Activated naive CD8-positive, alpha-beta T cell treated with anti-CD3 and anti-CD28 coated beads, Interleukin-2, amount 10 ng/mL, durations not matched to agents 7 days and 5 days (primary cell): Measurements from ENCODE around the gene FGGY. TPM values are rescaled to one million over a fixed set of nuclear protein-coding genes. Genes with fewer than 3 reads are reported as not detected.

Experiments used
- ATAC-seq: fragments of 150-1000 bp; cut with Tn5 transposase; one replicate; pipeline ENCODE4 v1.10.0; 2021; ENCODE audit warnings: low read depth, moderate library complexity
- POLR2A ChIA-PET: fragments of 350-600 bp; sonication (Branson Sonifier 250); formaldehyde crosslinking; loops from one replicate; lab custom pipeline; 2021; ENCODE audit warnings: antibody characterized with exemption; lab: Charles Lee
- DNase-seq: peaks from one replicate; pipeline ENCODE4 v3.0.0; 2021
- H3K27ac Mint-ChIP-seq: one replicate; pipeline ENCODE4 v1.8.0; 2022; ENCODE audit warnings: mild to moderate bottlenecking, mixed read lengths
- H3K27me3 Mint-ChIP-seq: one replicate; pipeline ENCODE4 v1.8.0; 2022; ENCODE audit warnings: mild to moderate bottlenecking, moderate library complexity, mixed read lengths
- H3K36me3 Mint-ChIP-seq: one replicate; pipeline ENCODE4 v1.8.0; 2021; ENCODE audit warnings: mild to moderate bottlenecking, mixed read lengths
- H3K4me1 Mint-ChIP-seq: one replicate; pipeline ENCODE4 v1.8.0; 2021; ENCODE audit warnings: mixed read lengths
- H3K4me3 Mint-ChIP-seq: one replicate; pipeline ENCODE4 v1.8.0; 2022; ENCODE audit warnings: mild to moderate bottlenecking, moderate library complexity, mixed read lengths
- H3K9me3 Mint-ChIP-seq: one replicate; pipeline ENCODE4 v1.8.0; 2021; ENCODE audit warnings: mixed read lengths
- total RNA-seq, 2 experiments: library from RNA; stranded (reverse); gene quantifications; one replicate each; pipeline ENCODE4 v1.2.3, GENCODE V29; 2021

The FGGY gene
- total RNA-seq, 2 experiments from 2014 or later, result 10.1 to 11.7 TPM

DNA sequence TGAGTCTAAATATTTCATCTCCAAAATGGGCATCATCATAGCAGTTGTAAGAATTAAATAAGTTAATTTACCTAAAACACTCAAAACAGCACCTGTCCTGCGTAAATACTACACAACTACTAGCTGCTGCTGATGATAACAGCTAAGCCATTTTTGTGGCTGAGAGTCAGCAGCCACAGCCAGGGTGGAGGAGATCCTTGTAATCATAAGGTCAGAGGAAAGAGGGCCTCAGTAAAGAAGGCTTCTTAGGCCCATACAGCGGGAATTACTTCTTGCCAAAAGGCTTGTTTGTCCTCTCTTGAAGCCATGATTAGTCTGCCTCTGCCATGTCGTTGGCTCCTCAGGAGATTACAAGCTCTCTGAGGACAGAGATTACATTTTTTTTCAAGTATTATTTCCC is 245.0 kb downstream of the FGGY start:
- DNase-seq (no peak), ATAC-seq (no peak)
- POLR2A ChIA-PET, result no interaction called here
- no peak overlapping the region for H3K4me3 Mint-ChIP-seq
- peaks cover 1% of the 10 kb centered on the region for H3K36me3 Mint-ChIP-seq
- no peak overlapping the region for H3K27ac Mint-ChIP-seq
- H3K9me3 Mint-ChIP-seq, result peaks cover 2% of the 10 kb centered on the region
- H3K27me3 Mint-ChIP-seq, result no peaks in the 10 kb centered on the region
- H3K4me1 Mint-ChIP-seq, result peaks cover 10% of the 10 kb centered on the region

DNA sequence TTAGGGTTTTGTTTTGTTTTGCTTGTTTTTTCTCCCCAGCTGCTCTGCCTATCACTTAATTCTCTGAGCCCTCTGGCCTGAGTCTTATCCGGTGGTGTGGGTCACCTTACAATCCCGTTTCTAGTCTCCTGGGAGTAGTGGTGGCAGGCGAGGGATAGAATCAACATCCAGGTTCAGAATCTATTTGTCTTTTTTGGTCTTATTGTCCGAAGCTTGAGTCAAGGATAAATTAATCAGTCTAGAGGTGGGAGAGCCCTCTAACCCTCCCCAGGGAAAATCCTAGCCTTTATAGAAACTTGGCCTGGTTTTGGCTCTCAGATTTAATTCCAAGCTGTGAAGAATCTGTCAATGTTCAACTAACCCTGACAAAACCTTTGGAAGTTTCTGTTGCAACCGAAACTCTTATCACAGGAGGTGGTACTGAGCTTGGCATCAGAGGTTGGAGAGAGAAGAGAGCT is 246.3 kb downstream of the FGGY start:
- no peak overlapping the region for H3K27ac Mint-ChIP-seq
- POLR2A ChIA-PET, result no interaction called here
- DNase-seq (no peak), ATAC-seq (no peak)
- H3K9me3 Mint-ChIP-seq, result no peaks in the 10 kb centered on the region
- peaks cover 10% of the 10 kb centered on the region for H3K4me1 Mint-ChIP-seq
- peaks cover 1% of the 10 kb centered on the region for H3K36me3 Mint-ChIP-seq
- no peak overlapping the region for H3K4me3 Mint-ChIP-seq
- H3K27me3 Mint-ChIP-seq, result no peaks in the 10 kb centered on the region

DNA sequence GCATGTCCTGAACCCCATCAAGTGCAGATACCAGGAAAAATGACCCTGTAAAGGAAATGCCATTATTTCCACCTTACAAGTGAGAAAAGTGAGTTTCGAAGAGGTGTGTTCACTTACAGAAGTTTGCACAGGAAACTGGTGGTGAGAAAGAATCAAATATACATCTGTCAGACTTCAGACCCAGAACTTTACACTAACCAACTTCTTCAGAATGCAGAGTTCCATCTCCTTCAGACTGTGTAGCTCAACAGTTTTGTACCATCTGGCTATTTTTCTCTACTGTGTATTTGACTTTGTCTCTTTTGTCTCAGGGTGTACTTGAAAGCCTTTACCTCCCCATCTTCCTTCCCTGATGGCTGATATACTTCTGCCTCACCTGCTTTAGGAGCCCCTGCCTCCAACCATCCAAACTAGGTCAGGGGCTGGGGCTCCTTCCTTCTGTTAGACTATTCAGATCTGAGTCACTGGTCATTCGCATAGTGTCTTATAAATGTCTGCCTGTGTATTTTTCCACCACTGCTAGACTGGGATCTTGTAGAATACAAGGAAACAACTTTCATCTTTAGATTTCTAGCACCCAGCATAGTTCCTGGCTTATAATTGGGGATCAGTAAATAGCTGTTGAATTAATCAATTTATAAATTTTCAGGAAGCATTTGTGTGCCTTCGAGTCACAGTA is 247.9 kb downstream of the FGGY start:
- Mint-ChIP-seq H3K9me3 (no peaks in the 10 kb centered on the region), H3K4me1 (peaks cover 10% of the 10 kb centered on the region), H3K27ac (no peak overlapping the region), H3K4me3 (no peak overlapping the region), H3K27me3 (no peaks in the 10 kb centered on the region), H3K36me3 (peaks cover 1% of the 10 kb centered on the region)
- POLR2A ChIA-PET, result no interaction called here
- ATAC-seq, result no peak
- DNase-seq, result no peak

DNA sequence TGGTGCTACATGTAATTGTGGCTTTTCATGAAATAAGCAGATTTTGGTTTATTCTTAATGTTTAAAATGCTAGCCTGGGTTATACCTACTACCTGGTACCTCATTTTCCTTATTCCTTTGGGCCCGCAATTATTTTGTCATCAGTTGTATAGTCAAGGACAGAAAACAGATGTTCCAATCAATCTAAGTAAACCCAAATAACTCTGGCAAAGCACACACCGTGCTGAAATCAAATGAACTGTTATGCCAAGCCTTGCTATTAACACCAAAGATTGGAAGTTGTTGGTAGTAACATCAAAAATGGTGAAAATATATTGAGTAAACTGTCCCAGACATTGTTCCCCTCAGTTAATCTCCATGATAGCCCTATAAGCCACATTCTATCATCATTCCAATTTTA is 248.9 kb downstream of the FGGY start:
- DNase-seq (no peak), ATAC-seq (no peak)
- Mint-ChIP-seq H3K4me3 (no peak overlapping the region), H3K36me3 (peaks cover 3% of the 10 kb centered on the region), H3K27ac (no peak overlapping the region), H3K4me1 (peaks cover 10% of the 10 kb centered on the region), H3K27me3 (no peaks in the 10 kb centered on the region), H3K9me3 (no peaks in the 10 kb centered on the region)
- POLR2A ChIA-PET, result no interaction called here

DNA sequence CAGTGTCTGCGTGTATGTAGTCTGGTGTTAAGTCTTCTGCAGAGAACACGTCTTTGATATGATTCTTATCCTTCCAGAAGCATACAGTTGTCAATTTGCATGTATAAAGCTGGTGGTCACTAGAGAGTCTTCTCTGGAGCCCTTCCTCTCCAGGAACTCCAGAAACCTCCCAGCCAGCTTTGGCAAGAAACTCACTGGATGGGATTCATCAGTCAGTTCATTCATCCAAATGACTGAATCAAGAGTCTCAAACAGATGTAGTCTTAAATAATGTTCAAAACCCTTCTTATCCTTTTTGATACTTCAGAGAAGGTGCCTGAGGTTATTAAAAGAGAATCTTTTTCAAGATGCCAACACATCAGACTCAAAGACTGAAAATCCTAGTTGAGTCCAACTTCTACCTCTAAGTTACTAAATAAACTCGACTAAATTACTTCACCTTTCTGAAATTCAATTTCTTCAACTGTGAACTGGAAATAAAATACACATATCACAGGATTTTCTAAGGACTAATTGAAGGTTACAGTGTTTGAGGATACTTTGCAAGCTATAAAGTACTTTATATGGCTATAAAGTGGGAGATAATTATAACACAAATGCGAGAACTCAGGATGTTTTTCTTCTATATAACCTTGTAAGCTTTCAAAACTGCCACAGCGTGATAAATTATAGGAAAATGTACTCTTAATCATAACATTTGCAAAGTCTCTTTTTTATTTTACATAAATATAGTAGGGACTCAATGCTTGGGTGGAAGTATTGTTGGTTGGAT is 252.4 kb downstream of the FGGY start:
- Mint-ChIP-seq H3K9me3 (no peaks in the 10 kb centered on the region), H3K4me1 (peaks cover 7% of the 10 kb centered on the region), H3K27me3 (no peaks in the 10 kb centered on the region), H3K4me3 (no peak overlapping the region), H3K36me3 (peaks cover 2% of the 10 kb centered on the region), H3K27ac (no peak overlapping the region)
- DNase-seq (no peak), ATAC-seq (no peak)
- POLR2A ChIA-PET, result no interaction called here

DNA sequence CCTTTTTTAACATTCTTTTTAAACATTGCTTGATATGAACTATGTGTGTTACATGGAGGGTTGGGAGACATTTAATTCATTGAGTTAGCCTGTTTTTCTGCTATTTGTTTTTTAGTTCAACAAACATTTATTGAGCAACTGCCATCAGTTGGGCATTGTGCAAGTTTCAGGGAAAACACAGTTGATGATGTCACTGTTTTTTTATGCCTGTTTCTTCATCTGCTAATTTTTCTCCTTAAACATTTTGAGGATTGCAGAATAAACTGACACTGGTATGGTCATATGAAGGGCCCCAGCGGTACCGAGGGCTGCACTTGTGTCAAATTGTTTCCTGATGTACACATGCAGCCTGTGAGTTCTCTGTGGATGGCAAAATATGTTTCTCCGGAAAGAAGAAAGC is 253.0 kb downstream of the FGGY start:
- Mint-ChIP-seq H3K36me3 (peaks cover 2% of the 10 kb centered on the region), H3K4me3 (no peak overlapping the region), H3K9me3 (no peaks in the 10 kb centered on the region), H3K4me1 (peaks cover under 1% of the 10 kb centered on the region), H3K27ac (no peak overlapping the region), H3K27me3 (no peaks in the 10 kb centered on the region)
- POLR2A ChIA-PET, result no interaction called here
- ATAC-seq (no peak), DNase-seq (no peak)

DNA sequence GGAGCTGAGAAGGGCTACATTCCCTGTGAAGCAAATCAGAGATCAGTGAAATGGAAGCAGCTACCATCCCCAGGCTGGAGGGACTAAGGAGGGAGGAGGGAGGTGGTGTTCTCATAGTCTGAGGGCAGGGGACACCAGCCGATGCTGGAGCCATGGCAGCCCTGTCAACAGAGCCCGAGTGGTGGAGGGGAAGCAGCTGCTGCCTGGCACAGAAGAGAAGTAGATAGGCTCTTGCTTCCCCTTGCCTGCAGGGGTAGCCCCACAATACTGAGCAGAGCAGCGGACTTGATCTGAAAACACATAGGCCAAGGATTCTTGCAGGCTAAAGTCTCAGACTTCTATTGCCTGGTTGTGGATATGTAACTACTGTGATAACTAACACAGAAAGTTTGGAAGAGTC is 255.1 kb downstream of the FGGY start:
- H3K4me3 Mint-ChIP-seq, result no peak overlapping the region
- POLR2A ChIA-PET, result no interaction called here
- ATAC-seq, result no peak
- H3K27ac Mint-ChIP-seq, result no peak overlapping the region
- H3K36me3 Mint-ChIP-seq, result peaks cover 9% of the 10 kb centered on the region
- H3K4me1 Mint-ChIP-seq, result no peaks in the 10 kb centered on the region
- H3K9me3 Mint-ChIP-seq, result peaks cover 1% of the 10 kb centered on the region
- no peaks in the 10 kb centered on the region for H3K27me3 Mint-ChIP-seq
- no peak for DNase-seq

DNA sequence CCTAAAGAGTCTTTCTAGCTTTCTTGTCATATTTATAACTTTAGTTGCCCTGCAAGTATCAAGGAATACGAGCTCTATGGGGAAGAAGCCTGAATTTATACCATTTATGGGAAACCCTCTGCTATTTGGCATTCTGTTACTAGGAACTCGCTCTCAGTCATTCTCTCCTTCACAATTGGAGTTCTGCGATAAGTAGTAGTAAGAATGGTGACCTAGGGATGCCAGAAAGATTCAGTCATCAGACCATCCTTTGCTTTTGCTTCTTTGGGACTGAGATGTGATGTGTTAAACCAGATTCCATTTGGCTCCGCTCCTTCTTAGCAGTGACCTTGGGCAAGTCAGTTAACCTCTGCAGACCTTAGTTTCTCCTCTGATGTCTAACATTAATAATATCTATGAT is 256.5 kb downstream of the FGGY start:
- H3K27ac Mint-ChIP-seq, result no peak overlapping the region

DNA sequence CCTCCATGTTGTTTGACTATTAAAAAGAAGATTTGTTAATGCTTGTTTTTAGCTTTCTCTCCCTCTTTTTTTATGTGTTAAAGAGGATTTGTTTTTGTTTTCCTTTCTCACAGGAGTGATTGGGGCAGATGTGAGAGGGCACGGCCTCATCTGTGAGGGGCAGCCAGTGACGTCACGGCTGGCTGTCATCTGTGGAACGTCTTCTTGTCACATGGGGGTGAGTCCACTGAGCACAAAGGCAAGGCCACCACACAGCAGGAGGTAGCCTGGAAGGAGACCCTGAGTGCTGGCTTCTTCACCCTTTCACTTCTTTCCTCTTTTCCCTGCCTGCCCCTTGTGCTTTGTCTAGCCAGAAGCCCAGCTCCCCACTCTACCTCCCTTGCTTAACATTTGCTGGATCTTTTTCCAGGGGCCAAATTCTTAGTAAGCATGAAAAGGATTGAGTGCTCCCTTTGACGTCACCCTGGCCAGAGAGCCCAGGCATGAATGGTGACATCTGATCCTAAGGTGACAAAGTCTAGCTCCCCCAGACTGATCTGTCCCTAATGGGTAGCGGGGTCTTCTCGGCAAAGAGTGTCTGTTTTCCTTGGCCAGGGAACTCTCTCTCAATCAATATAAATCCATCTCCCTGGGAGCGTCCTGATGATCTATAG is 257.2 kb downstream of the FGGY start:
- ATAC-seq (no peak), DNase-seq (no peak)
- H3K36me3 Mint-ChIP-seq, result peaks cover 21% of the 10 kb centered on the region
- no peaks in the 10 kb centered on the region for H3K4me1 Mint-ChIP-seq
- H3K4me3 Mint-ChIP-seq, result no peak overlapping the region
- POLR2A ChIA-PET, result no interaction called here
- peaks cover 11% of the 10 kb centered on the region for H3K9me3 Mint-ChIP-seq
- H3K27ac Mint-ChIP-seq, result no peak overlapping the region
- no peaks in the 10 kb centered on the region for H3K27me3 Mint-ChIP-seq

More for the DNA sequence above, 256.5 kb downstream of the FGGY start:
- Mint-ChIP-seq H3K4me1 (no peaks in the 10 kb centered on the region), H3K27me3 (no peaks in the 10 kb centered on the region), H3K36me3 (peaks cover 19% of the 10 kb centered on the region), H3K9me3 (peaks cover 8% of the 10 kb centered on the region), H3K4me3 (no peak overlapping the region)
- DNase-seq (no peak), ATAC-seq (no peak)
- POLR2A ChIA-PET, result no interaction called here

DNA sequence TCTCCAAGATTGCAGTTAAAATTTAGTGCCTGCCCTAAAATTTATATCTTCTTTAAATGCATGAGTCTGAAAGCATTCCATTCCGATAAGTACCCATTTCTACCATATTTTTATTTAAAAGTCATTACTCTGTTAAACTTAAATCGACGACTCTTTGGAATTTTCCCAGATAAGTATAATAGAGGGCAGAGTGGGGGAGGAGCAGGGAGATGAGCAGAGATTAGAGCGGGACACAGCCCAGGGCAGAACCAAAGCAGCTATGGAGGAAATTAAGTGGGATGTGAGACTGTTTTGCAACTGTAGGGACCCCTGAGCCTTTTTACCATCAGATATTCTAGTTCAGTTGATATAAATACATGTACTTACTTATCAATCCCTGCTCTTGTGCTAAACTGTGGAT is 257.9 kb downstream of the FGGY start:
- H3K4me1 Mint-ChIP-seq, result no peaks in the 10 kb centered on the region
- no peaks in the 10 kb centered on the region for H3K27me3 Mint-ChIP-seq
- no peak for ATAC-seq
- H3K27ac Mint-ChIP-seq, result no peak overlapping the region
- POLR2A ChIA-PET, result no interaction called here
- DNase-seq, result no peak
- H3K36me3 Mint-ChIP-seq, result peaks cover 21% of the 10 kb centered on the region
- peaks cover 11% of the 10 kb centered on the region for H3K9me3 Mint-ChIP-seq
- H3K4me3 Mint-ChIP-seq, result no peak overlapping the region

DNA sequence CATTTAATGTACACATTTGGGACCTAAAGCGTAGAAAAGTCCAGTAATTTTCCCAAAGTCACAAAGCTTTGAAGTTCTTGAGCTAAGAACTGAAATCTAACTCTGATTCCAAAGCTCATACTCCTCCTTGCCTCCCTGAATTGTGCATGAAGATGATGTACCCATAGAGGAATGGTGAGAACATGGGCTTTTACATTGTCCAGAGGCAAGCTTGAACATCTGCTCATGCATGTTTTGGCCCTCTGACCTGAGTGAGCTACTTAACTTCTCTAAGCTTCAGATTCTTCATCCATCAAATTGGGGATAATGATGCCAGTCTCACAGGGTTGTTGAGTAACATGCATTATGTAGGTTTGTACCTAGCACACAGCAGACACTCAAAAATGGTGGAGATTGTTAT is 259.5 kb downstream of the FGGY start:
- DNase-seq, result no peak
- no peak for ATAC-seq
- Mint-ChIP-seq H3K4me1 (peaks cover 11% of the 10 kb centered on the region), H3K27ac (no peak overlapping the region), H3K36me3 (peaks cover 18% of the 10 kb centered on the region), H3K4me3 (no peak overlapping the region), H3K9me3 (peaks cover 11% of the 10 kb centered on the region), H3K27me3 (no peaks in the 10 kb centered on the region)
- POLR2A ChIA-PET, result no interaction called here

DNA sequence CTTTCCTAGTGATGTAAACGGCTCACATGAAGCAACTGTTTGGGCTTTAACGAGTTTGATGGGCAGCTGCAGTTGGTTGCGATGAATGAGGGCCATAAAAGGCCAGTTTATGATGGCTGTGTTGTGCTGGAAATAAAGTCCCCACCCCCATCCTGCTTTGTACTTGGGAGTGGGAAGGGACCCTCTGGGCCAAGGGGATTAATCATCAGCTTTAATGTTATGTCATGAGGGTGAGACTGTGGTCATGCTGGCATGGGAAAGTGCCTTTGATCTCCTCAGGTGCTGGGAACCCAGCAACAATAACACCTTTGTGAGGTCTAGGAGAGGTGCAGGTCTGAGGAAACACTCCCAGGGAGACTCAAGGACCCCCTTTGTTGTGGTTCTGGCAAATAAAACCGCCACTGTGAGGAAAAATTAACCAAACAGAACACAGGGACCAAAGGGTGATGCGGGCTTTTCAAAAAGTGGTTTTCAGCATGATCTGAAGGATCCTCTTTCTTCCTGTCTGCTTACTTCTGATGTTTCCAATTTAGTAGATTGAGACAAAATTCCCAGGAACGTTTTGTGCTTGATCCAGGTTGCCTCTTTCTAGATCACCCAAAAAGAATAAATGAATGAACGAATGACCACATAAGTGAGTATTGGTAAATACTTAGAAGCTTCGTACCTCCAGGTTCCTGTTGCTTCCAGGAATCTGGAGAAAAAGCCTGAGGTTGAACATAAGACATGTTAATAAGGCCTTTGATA is 260.1 kb downstream of the FGGY start:
- ATAC-seq, result no peak
- Mint-ChIP-seq H3K4me3 (no peak overlapping the region), H3K27me3 (no peaks in the 10 kb centered on the region), H3K9me3 (peaks cover 11% of the 10 kb centered on the region), H3K27ac (no peak overlapping the region), H3K36me3 (peaks cover 18% of the 10 kb centered on the region), H3K4me1 (peaks cover 11% of the 10 kb centered on the region)
- POLR2A ChIA-PET, result no interaction called here
- no peak for DNase-seq

DNA sequence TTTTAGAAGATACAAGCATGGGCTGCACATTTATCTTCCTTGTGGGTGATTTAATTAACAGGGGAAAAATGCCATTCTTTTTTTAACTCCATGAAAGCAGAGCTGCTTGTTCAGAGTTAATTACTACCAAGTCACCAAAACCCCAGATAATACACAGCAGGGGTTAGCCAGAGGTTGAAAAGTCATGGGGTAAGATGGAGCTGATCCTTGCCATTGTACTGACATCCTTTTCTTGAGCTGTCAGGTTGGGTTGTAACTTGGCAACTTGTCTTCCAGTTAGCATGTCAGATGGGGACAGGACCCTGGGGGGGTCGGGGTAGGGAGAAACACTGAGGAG is 260.6 kb downstream of the FGGY start:
- peaks cover 11% of the 10 kb centered on the region for H3K4me1 Mint-ChIP-seq
- H3K36me3 Mint-ChIP-seq, result peaks cover 18% of the 10 kb centered on the region
- H3K4me3 Mint-ChIP-seq, result no peak overlapping the region
- no peak for ATAC-seq
- POLR2A ChIA-PET, result no interaction called here
- no peak overlapping the region for H3K27ac Mint-ChIP-seq
- no peaks in the 10 kb centered on the region for H3K27me3 Mint-ChIP-seq
- peaks cover 11% of the 10 kb centered on the region for H3K9me3 Mint-ChIP-seq
- no peak for DNase-seq
